HG03095 (cell line): ENCODE measurements around the gene KTN1.

Experiments used
- ATAC-seq: cut with Tn5 transposase; IDR thresholded peaks from one replicate; pipeline ENCODE4 v1.9.1; 2021; ENCODE audit warnings: moderate library complexity; ENCODE audit not compliant: unreplicated experiment

KTN1 gene

DNA sequence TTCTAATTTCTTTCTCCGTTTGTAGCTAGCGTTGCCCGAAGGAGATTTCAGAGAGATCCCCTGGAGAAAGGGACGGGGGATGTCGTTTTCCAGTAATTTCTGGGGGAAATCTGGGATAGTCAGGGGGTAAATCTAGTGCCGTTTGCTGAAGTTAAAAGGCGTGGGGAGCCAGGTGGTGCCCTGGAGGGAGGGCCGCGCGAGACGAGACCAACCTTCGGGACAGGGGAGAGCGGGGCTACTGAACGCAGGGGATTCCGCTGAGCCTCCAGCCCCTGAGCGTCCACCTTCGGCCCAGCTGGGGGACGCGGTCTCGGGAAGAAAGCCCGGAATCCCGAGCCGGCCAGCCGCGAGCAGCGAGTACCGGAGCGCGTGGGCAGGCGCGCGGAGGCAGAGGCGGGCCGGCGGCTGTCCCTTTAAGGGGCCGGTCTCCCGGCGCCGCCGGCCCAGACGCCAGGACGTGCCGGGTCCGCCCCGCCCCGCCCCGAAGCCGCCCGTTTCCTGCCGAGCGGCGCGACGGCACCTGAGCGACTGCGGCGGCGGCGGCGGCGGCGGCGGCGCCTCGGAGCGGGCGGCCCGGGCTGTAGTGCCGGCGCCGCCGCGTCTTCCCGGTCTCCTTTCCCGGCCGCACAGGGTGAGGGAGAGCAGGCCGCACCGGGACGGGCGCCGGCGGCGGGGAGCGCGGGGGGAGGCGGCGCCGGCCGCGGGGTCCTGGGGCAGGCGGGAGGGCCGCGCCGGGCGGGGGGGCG, at the start of gene KTN1:
Gene KTN1 (plus strand): TSS at position 484 of the 746 bp plus-strand sequence. CDS start 31,842 bp downstream, outside the sequence.
- ATAC-seq, result peak; percentile 79

DNA sequence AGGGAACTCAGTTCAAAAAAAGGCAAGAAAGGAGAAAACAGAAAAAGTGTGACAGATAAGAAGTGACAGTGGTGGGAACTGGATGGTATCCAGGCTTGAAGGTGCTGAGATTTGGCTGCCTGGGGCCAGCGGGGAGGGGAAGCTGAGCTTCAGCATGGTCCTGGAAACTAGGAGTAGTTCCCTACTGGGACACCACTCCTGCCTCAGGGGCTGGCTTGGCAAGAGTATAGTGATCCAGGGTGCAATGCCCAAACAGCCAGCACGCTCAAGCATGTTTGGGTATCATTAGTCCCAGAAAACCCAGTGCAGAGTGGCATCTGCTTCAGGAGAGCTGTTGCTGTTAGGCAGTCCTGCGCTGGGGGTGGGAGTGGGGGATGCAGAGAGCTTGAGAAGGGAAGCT, 49.5 kb upstream of the KTN1 start:
- ATAC-seq, result no peak

GRCh38 chr14:55532645-55533344, 47.2 kb upstream of the KTN1 start:
- no peak for ATAC-seq

DNA sequence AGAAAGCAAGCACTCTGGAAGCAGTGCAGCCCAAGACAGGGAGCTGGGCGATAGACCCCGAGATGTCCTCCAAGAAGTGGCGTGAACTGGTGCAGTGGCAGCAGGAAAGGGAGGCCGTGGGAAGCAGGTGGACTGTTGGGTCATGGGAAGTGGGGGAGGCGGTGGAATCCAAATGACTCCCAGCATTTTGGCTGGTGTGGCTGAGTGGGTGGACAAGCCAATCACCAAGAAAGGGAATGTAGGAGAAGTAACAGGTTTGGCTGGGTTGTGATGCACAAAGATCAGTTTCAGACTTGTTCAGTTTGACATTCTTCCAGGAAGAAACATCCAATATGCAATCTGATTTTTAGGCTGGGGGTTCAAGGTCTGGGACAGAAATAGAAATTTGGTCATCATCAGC, 46.0 kb upstream of the KTN1 start:
- ATAC-seq, result no peak

DNA sequence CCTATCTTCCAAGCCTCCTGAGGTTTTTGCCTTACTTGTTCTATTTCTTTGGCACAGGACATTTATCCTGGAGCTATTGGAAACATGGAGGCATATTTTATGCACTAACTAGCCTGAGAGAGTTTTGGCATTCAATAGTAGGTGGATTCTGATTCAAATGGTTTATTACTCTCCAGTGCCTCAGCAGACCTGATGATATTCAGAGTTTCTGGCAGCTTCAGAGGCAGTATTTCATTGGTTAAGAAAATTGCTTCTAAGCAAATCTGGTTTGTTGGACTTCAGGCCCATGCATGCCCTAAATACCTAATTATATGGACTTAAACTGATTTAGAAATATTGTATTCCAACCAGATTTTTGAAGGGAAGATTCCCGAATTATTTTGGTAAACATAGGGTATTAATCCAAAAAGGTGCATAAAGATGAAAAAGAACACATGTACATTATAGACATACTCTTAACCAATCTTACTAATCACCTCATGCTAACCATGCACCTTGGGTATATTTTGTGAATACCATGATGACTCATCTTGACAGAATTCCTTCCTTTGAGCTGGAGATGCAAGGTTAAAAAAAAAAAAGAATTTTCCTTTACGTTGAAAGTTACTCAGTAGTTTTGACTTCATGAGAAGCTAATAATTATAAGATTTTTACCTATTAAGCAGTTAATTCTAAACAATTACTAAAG, 44.3 kb upstream of the KTN1 start:
- ATAC-seq, result no peak

DNA sequence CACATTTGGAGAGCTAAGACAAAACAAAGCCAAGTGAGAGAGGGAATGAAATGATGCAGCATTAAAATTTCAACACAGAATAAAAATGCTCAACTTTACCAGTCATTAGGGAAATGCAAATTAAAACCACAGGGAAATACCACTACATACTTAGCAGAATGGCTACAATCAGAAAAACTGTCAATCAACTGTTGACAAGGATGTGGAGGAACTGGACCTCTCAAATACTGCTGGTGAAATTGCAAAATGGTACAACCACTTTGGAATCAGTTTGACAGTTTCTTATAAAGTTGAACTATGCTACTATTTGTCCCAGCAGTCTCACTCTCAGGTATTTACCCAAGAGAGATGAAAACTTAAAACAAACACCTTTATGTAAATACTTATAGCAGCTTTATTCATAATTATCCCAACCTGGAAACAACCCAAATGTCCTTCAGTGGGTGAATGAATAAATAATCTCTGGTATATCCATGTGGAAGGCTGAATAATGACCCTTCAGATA, 43.8 kb upstream of the KTN1 start:
- no peak for ATAC-seq

DNA sequence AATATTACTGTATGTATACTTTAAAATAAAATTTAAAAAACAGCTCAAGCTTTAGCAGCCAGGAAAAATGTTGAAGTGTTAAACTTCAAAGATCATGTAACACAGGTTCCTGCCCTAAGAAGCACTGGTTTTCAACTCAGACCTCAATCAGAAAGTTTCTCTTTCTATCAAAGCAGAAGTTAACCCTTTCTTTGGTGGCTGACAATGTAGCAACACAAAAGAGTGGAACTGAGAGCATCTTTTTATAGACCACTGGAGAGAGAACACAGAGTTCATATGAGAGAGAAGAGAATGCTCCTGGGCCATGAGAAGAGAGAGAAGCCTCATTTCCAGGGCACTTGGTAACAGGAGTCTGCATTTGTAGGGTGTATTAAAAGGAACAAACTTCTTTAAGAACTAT, 42.2 kb upstream of the KTN1 start:
- no peak for ATAC-seq

DNA sequence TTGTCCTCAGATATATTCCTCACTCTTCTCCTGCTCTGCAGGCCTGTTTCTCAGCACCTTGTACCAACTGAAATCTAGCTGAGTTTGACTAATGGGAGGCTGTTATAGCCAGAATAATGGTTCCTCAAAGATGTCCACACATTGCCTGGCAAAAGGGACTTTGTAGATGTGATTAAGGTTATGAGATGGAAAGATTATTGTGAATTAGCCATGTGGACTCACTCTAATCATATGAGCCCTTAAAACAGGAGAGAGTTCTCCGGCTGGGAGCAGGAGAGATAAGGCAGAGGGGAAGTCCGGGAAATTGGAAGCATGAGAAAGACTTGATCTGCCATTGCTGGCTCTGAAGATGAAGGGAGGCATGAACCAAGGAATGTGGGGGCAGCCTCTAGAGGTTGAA, 40.0 kb upstream of the KTN1 start:
- ATAC-seq, result no peak

- no peak for ATAC-seq
Measured at GRCh38 chr14:55540847-55541773, 38.9 kb upstream of the KTN1 start.

GRCh38 chr14:55545779-55546178, 34.2 kb upstream of the KTN1 start:
- peak; percentile 16 for ATAC-seq

- peak; percentile 59 for ATAC-seq
Measured at GRCh38 chr14:55546212-55546874, 33.7 kb upstream of the KTN1 start.

GRCh38 chr14:55547650-55548315, 32.2 kb upstream of the KTN1 start:
- ATAC-seq, result no peak

- no peak for ATAC-seq
Measured at GRCh38 chr14:55553791-55554190, 26.2 kb upstream of the KTN1 start.

DNA sequence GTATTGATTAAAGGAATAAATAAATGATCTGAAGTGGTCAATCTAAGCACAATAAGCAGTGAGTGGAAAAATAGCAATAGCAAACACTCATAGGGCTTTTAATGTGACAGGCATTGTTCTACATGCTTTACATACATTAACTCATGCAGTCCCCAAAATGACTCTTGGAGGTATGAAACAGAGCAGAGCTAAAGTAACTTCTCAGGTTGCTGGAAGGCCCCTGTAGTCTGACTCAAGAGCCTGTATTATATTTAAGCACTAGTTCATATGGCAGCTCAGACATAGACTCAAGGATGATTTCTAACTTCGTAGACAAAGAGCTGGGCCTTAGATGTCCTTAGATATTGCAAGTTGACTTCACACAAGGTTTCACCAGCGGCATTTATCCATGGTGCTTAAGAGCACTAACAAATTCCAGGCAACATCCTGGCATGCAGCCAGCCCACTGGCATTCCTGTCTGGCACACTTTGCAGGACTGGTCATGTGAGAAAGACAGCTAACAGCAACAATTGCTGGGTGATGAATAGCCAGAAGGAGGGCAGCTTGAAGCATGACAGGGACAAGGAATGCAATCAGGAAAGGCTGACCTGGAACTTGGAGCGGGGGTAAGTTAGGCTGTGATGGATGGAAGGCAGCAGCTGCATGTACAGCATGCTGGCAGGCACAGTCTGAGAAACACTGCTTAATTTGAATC, 22.9 kb upstream of the KTN1 start:
- ATAC-seq, result no peak

GRCh38 chr14:55562135-55562534, 17.9 kb upstream of the KTN1 start:
- ATAC-seq, result no peak

DNA sequence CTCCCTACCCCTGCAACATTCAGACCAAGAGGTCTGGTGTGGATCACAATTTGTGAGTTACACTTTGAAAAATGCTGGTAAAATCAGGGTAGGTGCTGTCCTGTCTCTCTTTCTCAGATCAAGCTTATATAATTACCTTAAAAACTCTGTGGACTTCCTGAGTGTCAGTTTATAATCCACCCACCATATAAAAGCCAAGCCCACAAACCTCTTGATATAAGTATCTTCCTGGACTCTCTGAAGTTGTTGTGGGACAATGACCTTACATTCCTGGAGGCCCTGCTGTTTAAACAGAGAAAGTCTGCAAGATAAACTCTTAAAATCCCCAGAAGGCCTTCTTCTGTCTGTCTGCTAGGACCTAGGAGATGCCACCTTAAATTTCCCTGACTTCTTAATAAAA, 11.4 kb upstream of the KTN1 start:
- ATAC-seq, result no peak

DNA sequence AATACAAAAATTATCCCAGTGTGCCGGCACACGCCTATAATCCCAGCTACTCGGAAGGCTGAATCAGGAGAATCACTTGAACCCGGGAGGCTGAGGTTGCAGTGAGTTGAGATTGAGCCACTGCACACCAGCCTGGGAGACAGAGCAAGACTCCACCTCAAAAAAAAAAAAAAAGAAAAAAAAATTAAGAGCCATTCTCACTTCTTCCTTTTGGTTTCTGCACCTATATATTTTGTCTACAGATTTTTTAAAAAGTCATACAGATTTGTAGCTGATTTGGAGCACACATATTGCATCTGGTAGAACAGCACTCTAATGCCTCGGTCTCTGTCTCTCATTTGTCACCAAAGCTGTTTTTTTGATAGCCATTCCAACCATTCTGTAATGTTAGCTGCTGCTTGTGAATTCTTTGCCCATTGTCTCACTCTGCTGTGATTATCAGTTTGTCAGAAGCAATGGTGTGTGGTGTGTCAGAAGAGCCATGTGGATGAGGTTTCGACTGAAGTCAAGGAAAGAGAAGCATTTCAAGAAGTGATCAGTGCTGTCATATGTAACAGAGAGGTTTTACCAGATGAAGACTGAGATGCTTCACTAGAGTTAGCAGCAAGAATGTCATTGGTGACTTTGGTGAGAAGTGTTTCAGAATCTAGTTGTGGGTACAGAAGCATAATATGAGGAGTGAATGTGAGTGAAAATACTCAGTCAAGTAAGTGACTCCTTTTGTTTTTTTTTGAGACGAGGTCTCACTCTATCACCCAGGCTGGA, 8.7 kb upstream of the KTN1 start:
- ATAC-seq, result peak; percentile 56

DNA sequence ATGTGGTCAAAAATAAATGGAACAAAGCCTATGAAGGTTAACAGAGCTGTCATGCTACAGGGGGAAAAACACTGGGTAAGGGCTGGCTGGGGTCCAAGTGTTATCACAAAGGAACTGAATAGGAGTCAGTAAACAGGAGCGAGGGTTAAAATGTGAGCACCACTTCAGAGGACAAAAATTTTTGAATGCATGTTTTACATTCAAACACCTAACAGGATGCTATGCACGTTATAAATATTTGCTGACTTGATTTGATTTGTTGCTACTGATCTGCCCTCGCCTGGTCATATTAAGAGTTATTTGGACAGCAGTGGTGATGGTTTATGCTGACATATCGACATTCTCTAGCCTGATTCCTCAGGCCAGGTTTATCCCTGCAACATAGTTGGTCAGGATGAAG, 7.4 kb upstream of the KTN1 start:
- no peak for ATAC-seq
